DOHH2 (cell line): ENCODE data around the gene ABHD10.

Source experiments
- H3F3A ChIP-seq: fragments of 200-600 bp; sonication (generic), shearing (Covaris generic); 2 replicates; pipeline ENCODE4 v1.6.0; 2016; ENCODE audit warnings: antibody characterized with exemption, mild to moderate bottlenecking; ENCODE audit not compliant: control insufficient read depth, insufficient read depth
- H3K27ac ChIP-seq: fragments of 200-600 bp; sonication (generic); 2 replicates; pipeline ENCODE4 v1.5.1; 2014; ENCODE audit warnings: low read depth, mild to moderate bottlenecking, low read length, moderate library complexity
- H3K27me3 ChIP-seq: fragments of 200-600 bp; sonication (generic); 2 replicates; pipeline ENCODE4 v1.6.1; 2014; ENCODE audit warnings: mild to moderate bottlenecking, low read length, mixed read lengths; ENCODE audit not compliant: control insufficient read depth
- H3K36me3 ChIP-seq: fragments of 200-600 bp; sonication (generic); 2 replicates; pipeline ENCODE4 v1.6.1; 2014; ENCODE audit warnings: mild to moderate bottlenecking, low read length, moderate library complexity, mixed read lengths; ENCODE audit not compliant: control insufficient read depth
- H3K4me1 ChIP-seq: fragments of 200-600 bp; sonication (generic); 2 replicates; pipeline ENCODE4 v1.6.1; 2014; ENCODE audit warnings: mild to moderate bottlenecking, low read length, mixed read lengths; ENCODE audit not compliant: control insufficient read depth
- H3K4me2 ChIP-seq: fragments of 200-600 bp; sonication (generic); 2 replicates; pipeline ENCODE4 v1.6.0; 2014; ENCODE audit warnings: mild to moderate bottlenecking, low read length, moderate library complexity
- H3K4me3 ChIP-seq: fragments of 200-600 bp; sonication (generic); 2 replicates; pipeline ENCODE4 v1.5.1; 2014; ENCODE audit warnings: mild to moderate bottlenecking, low read length, mixed read lengths
- H3K79me2 ChIP-seq: fragments of 200-600 bp; sonication (generic); 2 replicates; pipeline ENCODE4 v1.6.1; 2014; ENCODE audit warnings: mild to moderate bottlenecking, low read length, mixed read lengths; ENCODE audit not compliant: control insufficient read depth
- H3K9me2 ChIP-seq: fragments of 200-600 bp; sonication (generic); replicated peaks from 2 replicates; pipeline ENCODE4 v1.6.1; 2014; ENCODE audit warnings: mild to moderate bottlenecking, low read length, mixed read lengths; ENCODE audit not compliant: control insufficient read depth
- H3K9me3 ChIP-seq: fragments of 200-600 bp; sonication (generic); 2 replicates; pipeline ENCODE4 v1.6.1; 2014; ENCODE audit warnings: antibody characterized with exemption, low read length, mixed read lengths; ENCODE audit not compliant: control insufficient read depth, insufficient read depth
- H4K20me1 ChIP-seq: fragments of 200-600 bp; sonication (generic); 2 replicates; pipeline ENCODE4 v1.6.0; 2014; ENCODE audit warnings: low read depth, mild to moderate bottlenecking, antibody characterized with exemption, low read length, moderate library complexity; ENCODE audit not compliant: control insufficient read depth, insufficient read depth
- CTCF ChIP-seq: fragments of 200-600 bp; sonication (generic); IDR thresholded peaks from one replicate; pipeline ENCODE4 v1.5.1; 2014; ENCODE audit warnings: antibody characterized with exemption, mild to moderate bottlenecking, low read depth, low read length; ENCODE audit not compliant: poor library complexity, severe bottlenecking
- EZH2phosphoT487 ChIP-seq: fragments of 200-600 bp; sonication (generic); IDR thresholded peaks from 2 replicates; pipeline ENCODE4 v1.6.1; 2017; ENCODE audit warnings: borderline replicate concordance, mild to moderate bottlenecking, antibody characterized with exemption, low read length, moderate library complexity, mixed read lengths

Gene ABHD10

GRCh38 chr3:111952866-111953450, 25.9 kb upstream of the ABHD10 start:
- Histone ChIP-seq H3K27me3 (peaks cover 10% of the 10 kb centered on the region), H3K9me2 (no peaks in the 10 kb centered on the region), H4K20me1 (no peaks in the 10 kb centered on the region), H3K4me1 (no peaks in the 10 kb centered on the region), H3K4me2 (no peak overlapping the region), H3K4me3 (no peak overlapping the region), H3K9me3 (no peaks in the 10 kb centered on the region), H3K27ac (no peak overlapping the region), H3K36me3 (no peaks in the 10 kb centered on the region), H3F3A (no peaks in the 10 kb centered on the region), H3K79me2 (no peaks in the 10 kb centered on the region)
- TF ChIP-seq CTCF (no peak), EZH2phosphoT487 (no peak)

- Histone ChIP-seq H3K4me1 (no peaks in the 10 kb centered on the region), H3K9me2 (no peaks in the 10 kb centered on the region), H3K27me3 (peaks cover 10% of the 10 kb centered on the region), H3F3A (no peaks in the 10 kb centered on the region), H3K4me3 (no peak overlapping the region), H3K79me2 (no peaks in the 10 kb centered on the region), H4K20me1 (no peaks in the 10 kb centered on the region), H3K27ac (no peak overlapping the region), H3K4me2 (no peak overlapping the region), H3K9me3 (no peaks in the 10 kb centered on the region), H3K36me3 (no peaks in the 10 kb centered on the region)
- TF ChIP-seq CTCF: no peak
- no peak for TF ChIP-seq EZH2phosphoT487
These were observed 24.4 kb upstream of the ABHD10 start for GRCh38 chr3:111954228-111954990.

- no peaks in the 10 kb centered on the region for H3K9me3 ChIP-seq
- H3F3A ChIP-seq: no peaks in the 10 kb centered on the region
- no peak for TF ChIP-seq EZH2phosphoT487
- TF ChIP-seq CTCF: no peak
- no peaks in the 10 kb centered on the region for H4K20me1 ChIP-seq
- H3K9me2 ChIP-seq: no peaks in the 10 kb centered on the region
- peaks cover 6% of the 10 kb centered on the region for H3K27me3 ChIP-seq
- no peak overlapping the region for H3K4me2 ChIP-seq
- no peaks in the 10 kb centered on the region for H3K36me3 ChIP-seq
- H3K27ac ChIP-seq: no peak overlapping the region
- H3K4me3 ChIP-seq: no peak overlapping the region
- no peaks in the 10 kb centered on the region for H3K4me1 ChIP-seq
- no peaks in the 10 kb centered on the region for H3K79me2 ChIP-seq
These were observed 22.9 kb upstream of the ABHD10 start for GRCh38 chr3:111955876-111956275.
